GM12873 (cell line): ENCODE results near the gene TCAP.

Source experiments
- TF ChIP-seq, protein P1 (sequence below): IDR thresholded peaks from 2 replicates; pipeline ENCODE4 v1.5.1; 2012; ENCODE audit warnings: low read depth, mild to moderate bottlenecking, moderate library complexity, low read length, control low read depth; ENCODE audit not compliant: insufficient read depth; ENCODE audit errors: missing control alignments

The TCAP gene

DNA sequence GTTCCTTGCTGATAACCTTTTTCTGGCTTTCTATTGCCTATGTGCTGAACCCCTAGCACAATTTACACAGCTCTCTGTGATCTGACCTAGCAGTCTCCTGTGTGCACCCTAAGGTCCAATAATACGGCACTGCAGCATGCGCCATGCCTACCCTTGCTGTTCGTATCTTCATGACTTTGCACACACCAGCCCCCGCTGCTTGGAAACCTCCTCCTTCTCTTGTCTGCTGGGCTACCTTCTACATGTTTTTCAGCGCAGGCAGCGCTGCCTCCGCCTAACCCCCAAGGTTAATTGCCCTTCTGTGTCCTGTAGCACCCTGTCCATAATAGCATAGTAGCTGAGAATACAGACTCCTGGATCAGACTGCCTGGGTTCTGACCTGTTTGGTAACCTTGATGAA lies 26.8 kb upstream of the TCAP start:
- TF ChIP-seq, protein P1, sequence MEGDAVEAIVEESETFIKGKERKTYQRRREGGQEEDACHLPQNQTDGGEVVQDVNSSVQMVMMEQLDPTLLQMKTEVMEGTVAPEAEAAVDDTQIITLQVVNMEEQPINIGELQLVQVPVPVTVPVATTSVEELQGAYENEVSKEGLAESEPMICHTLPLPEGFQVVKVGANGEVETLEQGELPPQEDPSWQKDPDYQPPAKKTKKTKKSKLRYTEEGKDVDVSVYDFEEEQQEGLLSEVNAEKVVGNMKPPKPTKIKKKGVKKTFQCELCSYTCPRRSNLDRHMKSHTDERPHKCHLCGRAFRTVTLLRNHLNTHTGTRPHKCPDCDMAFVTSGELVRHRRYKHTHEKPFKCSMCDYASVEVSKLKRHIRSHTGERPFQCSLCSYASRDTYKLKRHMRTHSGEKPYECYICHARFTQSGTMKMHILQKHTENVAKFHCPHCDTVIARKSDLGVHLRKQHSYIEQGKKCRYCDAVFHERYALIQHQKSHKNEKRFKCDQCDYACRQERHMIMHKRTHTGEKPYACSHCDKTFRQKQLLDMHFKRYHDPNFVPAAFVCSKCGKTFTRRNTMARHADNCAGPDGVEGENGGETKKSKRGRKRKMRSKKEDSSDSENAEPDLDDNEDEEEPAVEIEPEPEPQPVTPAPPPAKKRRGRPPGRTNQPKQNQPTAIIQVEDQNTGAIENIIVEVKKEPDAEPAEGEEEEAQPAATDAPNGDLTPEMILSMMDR, result no peak

DNA sequence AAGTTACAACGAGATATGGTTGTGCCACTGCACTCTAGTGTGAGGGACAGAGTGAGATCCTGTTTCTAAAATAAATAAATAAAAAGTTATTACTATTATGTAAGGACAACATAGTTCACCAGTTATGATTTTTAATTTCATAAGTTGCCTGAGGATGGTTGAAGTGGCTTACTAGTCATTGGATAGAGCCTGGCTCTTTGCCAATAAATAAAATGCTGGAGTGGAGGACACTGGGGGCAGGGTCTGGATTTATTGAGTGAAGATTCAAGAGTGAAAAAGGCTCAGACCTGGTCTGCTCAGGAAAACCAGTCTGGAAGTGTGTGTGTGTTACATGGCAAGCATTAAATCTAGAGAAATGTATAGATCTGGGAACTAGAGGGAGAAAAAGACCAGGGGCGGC lies 26.1 kb upstream of the TCAP start:
- TF ChIP-seq, protein P1, result no peak

DNA sequence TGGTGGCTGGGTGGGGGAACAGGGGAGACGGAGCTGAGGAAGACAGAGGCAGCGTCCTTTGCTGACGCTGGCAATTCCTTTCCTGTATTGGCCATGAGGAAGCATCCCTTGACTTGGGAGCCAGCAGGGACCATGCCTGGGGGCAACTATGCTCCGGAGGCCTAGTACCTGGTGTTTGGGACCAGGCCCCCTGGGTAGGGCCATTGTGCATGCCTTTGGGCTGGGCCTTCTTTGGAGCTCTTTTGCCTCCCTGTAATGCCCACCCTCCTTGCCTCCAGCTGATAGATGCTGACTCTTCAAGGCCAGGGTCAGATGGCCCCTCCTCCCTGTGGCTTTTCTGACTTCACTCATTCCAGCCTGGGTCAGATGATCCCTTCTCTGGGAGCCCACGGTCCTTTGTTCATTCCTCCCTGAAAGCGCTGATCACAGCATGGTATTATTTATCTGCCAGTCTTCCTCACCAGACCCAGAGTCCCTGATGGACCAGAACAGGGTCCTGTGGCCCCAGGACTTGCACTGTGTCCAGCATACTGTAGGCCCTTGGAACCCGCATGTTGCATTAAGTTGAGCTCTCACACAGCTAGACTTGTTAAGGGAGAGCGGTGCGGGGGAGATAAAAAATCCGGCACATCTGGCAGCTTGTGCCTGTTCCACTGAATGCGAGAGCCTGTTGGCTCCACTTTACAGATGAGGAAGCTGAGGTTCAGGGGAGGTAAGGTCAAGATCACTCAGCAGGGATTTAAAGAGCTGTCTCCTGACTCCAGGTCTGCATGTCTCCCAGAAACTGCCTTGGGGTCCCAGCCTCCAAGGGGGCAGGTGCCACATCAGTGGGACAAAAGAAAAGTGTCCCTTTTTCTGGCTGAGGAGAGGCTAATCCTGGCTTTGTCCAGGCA lies 25.3 kb upstream of the TCAP start:
- TF ChIP-seq, protein P1, result no peak

- TF ChIP-seq, protein P1, result no peak
Measured at GRCh38 chr17:39640591-39641031, 24.5 kb upstream of the TCAP start.

DNA sequence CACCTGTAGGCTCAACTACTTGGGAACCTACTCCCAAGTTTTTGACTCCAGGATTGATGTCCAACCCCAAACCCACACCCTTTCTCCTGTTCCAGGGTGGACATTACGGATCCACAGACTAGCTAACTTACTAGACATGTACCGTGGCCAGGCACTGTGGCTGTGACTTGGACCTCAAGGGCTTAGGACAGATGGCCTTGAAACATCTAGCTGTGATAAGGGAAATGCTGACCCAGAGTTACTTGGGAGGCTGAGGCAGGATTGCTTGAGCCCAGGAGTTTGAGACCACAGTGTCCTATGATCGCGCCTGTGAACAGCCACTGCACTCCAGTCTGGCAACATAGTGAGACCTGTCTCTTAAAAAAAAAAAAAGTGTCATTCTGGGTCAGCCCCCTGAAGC lies 24.1 kb upstream of the TCAP start:
- TF ChIP-seq, protein P1, result no peak

- TF ChIP-seq, protein P1, result no peak
Measured at GRCh38 chr17:39641883-39642282, 23.3 kb upstream of the TCAP start.

- TF ChIP-seq, protein P1, result no peak
Measured at GRCh38 chr17:39642291-39643074, 22.7 kb upstream of the TCAP start.
